ENCODE measurements around the gene ASCL5. TPM values are rescaled to one million over a fixed set of nuclear protein-coding genes. Genes with fewer than 3 reads are reported as not detected.

Gene ASCL5, protein sequence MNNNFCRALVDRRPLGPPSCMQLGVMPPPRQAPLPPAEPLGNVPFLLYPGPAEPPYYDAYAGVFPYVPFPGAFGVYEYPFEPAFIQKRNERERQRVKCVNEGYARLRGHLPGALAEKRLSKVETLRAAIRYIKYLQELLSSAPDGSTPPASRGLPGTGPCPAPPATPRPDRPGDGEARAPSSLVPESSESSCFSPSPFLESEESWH
- 0.04 and 0.05 TPM in 2 replicates for polyA plus RNA-seq (2013)

DNA sequence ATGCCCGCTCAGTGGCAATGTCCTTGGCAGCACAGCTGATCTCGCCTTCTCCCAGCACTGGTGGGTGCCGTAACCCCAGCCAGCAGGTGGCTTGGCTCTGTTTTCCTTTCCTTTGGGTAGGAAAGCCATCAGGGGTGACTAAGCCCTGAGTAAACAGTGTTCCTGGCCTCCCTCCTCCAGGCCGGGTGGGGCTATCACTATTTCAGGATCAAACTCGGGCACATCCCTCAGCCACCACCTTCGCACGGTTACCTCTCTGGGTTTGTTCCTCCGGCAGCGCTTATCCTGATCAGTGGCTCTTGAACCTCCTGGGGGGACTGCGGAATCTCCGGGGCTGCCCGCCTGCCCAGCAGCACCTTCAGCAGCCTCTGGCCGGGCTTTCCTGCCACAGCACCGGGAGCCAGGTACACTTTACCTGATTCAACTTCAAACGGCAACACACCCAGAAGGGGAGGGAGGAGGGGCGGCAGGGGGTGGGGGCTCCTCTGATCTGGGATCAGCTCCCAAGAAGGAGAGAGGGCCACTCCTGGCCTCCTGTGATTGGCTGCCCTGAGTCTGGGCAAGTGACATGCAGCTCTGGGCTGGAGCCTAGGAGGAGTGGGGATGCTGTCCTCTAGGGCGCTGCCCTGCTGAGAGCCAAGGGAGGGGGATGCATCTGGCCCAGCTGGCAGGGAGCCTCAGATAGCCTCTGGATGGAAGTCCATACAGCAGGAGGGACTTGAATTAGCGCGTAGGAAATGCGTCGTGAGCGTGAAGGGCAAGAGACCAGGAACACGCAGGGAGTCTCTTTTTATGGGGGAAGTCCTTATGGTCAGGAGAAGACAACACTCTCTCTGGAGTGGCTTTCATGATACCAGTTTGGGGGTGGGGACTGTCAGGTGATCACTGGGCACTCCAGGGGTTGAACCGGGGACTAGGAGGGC lies at the start of gene ASCL5:
TSS of gene ASCL5 (minus strand) at position 353 of the 923 bp plus-strand sequence. CDS start 11,812 bp downstream, outside the sequence.
- H3K36me3 ChIP-seq (ENCODE audit: control insufficient read depth in 1 of 2, insufficient read depth in 2 of 2, low read length in 2 of 2): no peaks in the 10 kb centered on the region
- no peak within 1 kb of the TSS for H3K23ac ChIP-seq (ENCODE audit: low read length)
- H3K9ac ChIP-seq (ENCODE audit: low read length): no peak within 1 kb of the TSS
- no CpG with 5 or more reads among the region's 24 CpGs for WGBS (ENCODE audit: extremely low coverage, insufficient coverage, insufficient read length)
- H3K4me3 ChIP-seq (ENCODE audit: low read depth, low read length): no peak within 1 kb of the TSS
- no peaks in the 10 kb centered on the region for H3K9me3 ChIP-seq (ENCODE audit: insufficient read depth, low read depth, low read length)
- DNase-seq: no peak
- H4K91ac ChIP-seq (ENCODE audit: low read depth, low read length): no peak within 1 kb of the TSS
- H2BK120ac ChIP-seq (ENCODE audit: insufficient read depth, low read length, poor library complexity): no peak within 1 kb of the TSS
- H3K79me1 ChIP-seq (ENCODE audit: low read length): no peaks in the 10 kb centered on the region
- H3K4me1 ChIP-seq (ENCODE audit: control insufficient read depth in 1 of 2, insufficient read depth in 2 of 2, low read length in 2 of 2): no peaks in the 10 kb centered on the region
- H3K79me2 ChIP-seq (ENCODE audit: control insufficient read depth, insufficient read depth, low read length, poor library complexity): no peaks in the 10 kb centered on the region
- no peak within 1 kb of the TSS for H2AK5ac ChIP-seq (ENCODE audit: low read length)
- H2AFZ ChIP-seq (ENCODE audit: insufficient read depth, low read length, poor library complexity): no peak within 1 kb of the TSS
- H2BK5ac ChIP-seq (ENCODE audit: low read depth, low read length, poor library complexity): no peak within 1 kb of the TSS
- no peaks in the 10 kb centered on the region for H3K27me3 ChIP-seq (ENCODE audit: insufficient read depth, low read length)
- no peak within 1 kb of the TSS for H3K14ac ChIP-seq (ENCODE audit: low read length)
- H4K8ac ChIP-seq (ENCODE audit: low read depth, low read length): no peak within 1 kb of the TSS
- H3K4ac ChIP-seq (ENCODE audit: low read depth, low read length): no peak within 1 kb of the TSS
- no peak within 1 kb of the TSS for H3K4me2 ChIP-seq (ENCODE audit: low read length)
- H4K12ac ChIP-seq (ENCODE audit: low read depth, low read length): no peak within 1 kb of the TSS
- H2BK12ac ChIP-seq (ENCODE audit: low read length): no peak within 1 kb of the TSS
- H3K18ac ChIP-seq (ENCODE audit: low read length): no peak within 1 kb of the TSS
- no peak within 1 kb of the TSS for H3K27ac ChIP-seq (ENCODE audit: low read depth, low read length)

DNA sequence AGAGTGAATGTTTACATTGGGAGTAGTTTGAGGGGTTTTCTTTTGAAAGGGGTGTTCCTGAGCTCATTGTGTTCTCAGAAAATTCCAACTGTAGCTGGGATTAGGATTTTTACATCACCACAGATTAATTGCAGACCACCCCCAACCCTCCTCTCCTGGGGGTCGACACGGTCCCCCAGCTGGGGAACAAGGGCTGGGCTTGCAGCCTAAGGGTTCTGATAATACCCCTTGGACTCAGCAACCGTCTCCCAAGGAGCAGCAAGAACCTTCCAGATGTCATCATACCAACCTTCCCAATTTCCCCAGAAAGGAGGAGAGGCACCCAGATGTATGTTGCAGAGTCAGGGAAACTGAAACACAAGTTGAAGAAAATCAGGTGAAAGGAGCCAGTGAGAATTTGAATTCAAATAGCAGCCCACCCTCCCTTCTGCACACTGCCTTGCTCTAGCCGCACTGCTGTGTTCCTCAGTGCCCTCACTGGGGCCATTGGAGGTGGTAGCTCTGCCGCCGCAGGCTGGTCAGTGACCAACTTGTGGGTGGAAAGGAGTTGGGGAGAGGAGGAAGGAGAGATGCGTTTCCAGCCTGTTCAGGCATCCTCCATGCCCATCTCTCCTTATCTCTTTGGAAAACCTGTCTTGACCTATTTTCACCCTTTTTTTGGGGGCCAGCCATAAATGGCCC lies 49.0 kb upstream of the ASCL5 start:
- Histone ChIP-seq H3K9me3 (ENCODE audit: insufficient read depth, low read depth, low read length) (peaks cover 5% of the 10 kb centered on the region), H3K4me2 (ENCODE audit: low read length) (no peak overlapping the region), H3K18ac (ENCODE audit: low read length) (no peak overlapping the region), H2BK5ac (ENCODE audit: low read depth, low read length, poor library complexity) (no peak overlapping the region), H4K91ac (ENCODE audit: low read depth, low read length) (no peak overlapping the region), H4K12ac (ENCODE audit: low read depth, low read length) (no peak overlapping the region), H2AK5ac (ENCODE audit: low read length) (no peak overlapping the region), H3K27me3 (ENCODE audit: insufficient read depth, low read length) (no peaks in the 10 kb centered on the region), H2AFZ (ENCODE audit: insufficient read depth, low read length, poor library complexity) (no peak overlapping the region), H4K8ac (ENCODE audit: low read depth, low read length) (no peak overlapping the region), H3K4ac (ENCODE audit: low read depth, low read length) (no peak overlapping the region), H3K23ac (ENCODE audit: low read length) (no peak overlapping the region), H3K14ac (ENCODE audit: low read length) (no peak overlapping the region), H3K36me3 (ENCODE audit: control insufficient read depth in 1 of 2, insufficient read depth in 2 of 2, low read length in 2 of 2) (no peaks in the 10 kb centered on the region), H3K4me3 (ENCODE audit: low read depth, low read length) (no peak overlapping the region), H2BK12ac (ENCODE audit: low read length) (no peak overlapping the region), H3K79me1 (ENCODE audit: low read length) (peaks cover 17% of the 10 kb centered on the region), H2BK120ac (ENCODE audit: insufficient read depth, low read length, poor library complexity) (no peak overlapping the region), H3K27ac (ENCODE audit: low read depth, low read length) (no peak overlapping the region), H3K4me1 (ENCODE audit: control insufficient read depth in 1 of 2, insufficient read depth in 2 of 2, low read length in 2 of 2) (peaks cover 11 to 17% of the 10 kb centered on the region in 2 experiments), H3K79me2 (ENCODE audit: control insufficient read depth, insufficient read depth, low read length, poor library complexity) (peaks cover 5% of the 10 kb centered on the region), H3K9ac (ENCODE audit: low read length) (no peak overlapping the region)
- no peak for DNase-seq
- WGBS (ENCODE audit: extremely low coverage, insufficient coverage, insufficient read length): no CpG with 5 or more reads among the region's 7 CpGs

DNA sequence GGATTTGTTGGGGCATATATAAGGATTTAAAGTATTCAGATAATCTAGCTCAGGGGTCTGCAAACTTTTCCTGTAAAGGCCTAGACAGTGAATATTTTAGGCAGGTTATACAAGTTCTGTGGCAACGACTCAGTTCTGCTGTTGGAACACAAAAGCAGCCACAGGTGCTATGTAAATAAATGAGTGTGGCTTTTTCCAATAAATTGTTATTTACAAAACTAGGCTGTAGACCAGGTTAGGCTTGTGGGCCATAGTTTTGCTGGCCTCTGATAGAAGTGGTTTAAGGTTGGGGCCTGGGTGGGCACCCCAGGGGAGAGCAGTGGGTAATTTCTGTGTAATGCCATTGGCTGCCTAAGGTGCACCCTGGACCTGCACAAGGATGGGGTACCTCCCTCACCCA lies 46.8 kb upstream of the ASCL5 start:
- H3K4ac ChIP-seq (ENCODE audit: low read depth, low read length): no peak overlapping the region
- H4K12ac ChIP-seq (ENCODE audit: low read depth, low read length): no peak overlapping the region
- no peak overlapping the region for H2AK5ac ChIP-seq (ENCODE audit: low read length)

DNA sequence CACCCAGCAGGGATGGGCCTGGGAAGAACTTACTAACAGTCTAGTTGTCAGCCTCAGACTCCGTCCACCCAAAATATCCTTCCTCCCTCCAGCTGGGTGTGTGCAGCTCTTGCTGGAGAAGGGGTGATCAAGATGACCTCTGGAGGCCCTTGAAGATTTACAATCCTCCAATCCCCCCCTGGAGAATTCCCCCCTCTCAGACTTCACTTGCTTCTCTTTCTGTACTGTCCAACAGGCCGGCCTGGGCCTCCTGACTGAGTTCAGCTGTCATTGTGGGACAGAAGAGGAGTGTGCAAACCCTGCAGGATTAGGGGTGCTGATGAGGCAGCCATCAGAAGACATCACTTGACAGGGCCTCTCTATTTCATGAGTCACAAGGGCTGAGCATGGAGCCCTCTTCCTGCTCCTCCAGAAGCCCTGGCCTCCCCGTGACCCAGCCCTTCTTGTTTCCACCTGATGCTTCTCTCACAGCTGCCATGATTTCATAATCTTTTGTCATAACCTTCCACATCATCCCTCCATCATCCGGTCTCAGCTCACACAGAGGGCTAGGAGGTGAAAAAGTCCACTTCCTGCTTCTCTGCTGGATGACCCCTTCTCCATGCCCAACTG lies 46.1 kb upstream of the ASCL5 start:
- Histone ChIP-seq H4K91ac (ENCODE audit: low read depth, low read length) (peak overlapping the region; percentile 56), H3K79me2 (ENCODE audit: control insufficient read depth, insufficient read depth, low read length, poor library complexity) (peaks cover 7% of the 10 kb centered on the region), H3K9me3 (ENCODE audit: insufficient read depth, low read depth, low read length) (no peaks in the 10 kb centered on the region), H3K4me1 (ENCODE audit: control insufficient read depth in 1 of 2, insufficient read depth in 2 of 2, low read length in 2 of 2) (peaks cover 17 to 26% of the 10 kb centered on the region in 2 experiments), H3K27me3 (ENCODE audit: insufficient read depth, low read length) (no peaks in the 10 kb centered on the region), H3K9ac (ENCODE audit: low read length) (no peak overlapping the region), H3K27ac (ENCODE audit: low read depth, low read length) (no peak overlapping the region), H2BK5ac (ENCODE audit: low read depth, low read length, poor library complexity) (peak overlapping the region; percentile 9), H4K12ac (ENCODE audit: low read depth, low read length) (no peak overlapping the region), H3K4me2 (ENCODE audit: low read length) (no peak overlapping the region), H3K79me1 (ENCODE audit: low read length) (peaks cover 28% of the 10 kb centered on the region), H3K23ac (ENCODE audit: low read length) (no peak overlapping the region), H2BK12ac (ENCODE audit: low read length) (peak overlapping the region; percentile 82), H3K36me3 (ENCODE audit: control insufficient read depth in 1 of 2, insufficient read depth in 2 of 2, low read length in 2 of 2) (no peaks in the 10 kb centered on the region), H3K14ac (ENCODE audit: low read length) (no peak overlapping the region), H3K4ac (ENCODE audit: low read depth, low read length) (no peak overlapping the region), H3K4me3 (ENCODE audit: low read depth, low read length) (no peak overlapping the region), H3K18ac (ENCODE audit: low read length) (no peak overlapping the region), H4K8ac (ENCODE audit: low read depth, low read length) (peak overlapping the region; percentile 5), H2AK5ac (ENCODE audit: low read length) (no peak overlapping the region), H2BK120ac (ENCODE audit: insufficient read depth, low read length, poor library complexity) (peak overlapping the region; percentile 66), H2AFZ (ENCODE audit: insufficient read depth, low read length, poor library complexity) (no peak overlapping the region)
- no peak for DNase-seq
- no CpG with 5 or more reads among the region's 4 CpGs for WGBS (ENCODE audit: extremely low coverage, insufficient coverage, insufficient read length)

More for the DNA sequence above, 46.8 kb upstream of the ASCL5 start:
- Histone ChIP-seq H3K9ac (ENCODE audit: low read length) (no peak overlapping the region), H3K18ac (ENCODE audit: low read length) (no peak overlapping the region), H3K79me2 (ENCODE audit: control insufficient read depth, insufficient read depth, low read length, poor library complexity) (peaks cover 7% of the 10 kb centered on the region), H2AFZ (ENCODE audit: insufficient read depth, low read length, poor library complexity) (no peak overlapping the region), H2BK120ac (ENCODE audit: insufficient read depth, low read length, poor library complexity) (no peak overlapping the region), H3K4me3 (ENCODE audit: low read depth, low read length) (peak overlapping the region; percentile 28), H3K27ac (ENCODE audit: low read depth, low read length) (no peak overlapping the region), H3K27me3 (ENCODE audit: insufficient read depth, low read length) (no peaks in the 10 kb centered on the region), H3K9me3 (ENCODE audit: insufficient read depth, low read depth, low read length) (no peaks in the 10 kb centered on the region), H4K91ac (ENCODE audit: low read depth, low read length) (no peak overlapping the region), H3K14ac (ENCODE audit: low read length) (no peak overlapping the region), H3K36me3 (ENCODE audit: control insufficient read depth in 1 of 2, insufficient read depth in 2 of 2, low read length in 2 of 2) (no peaks in the 10 kb centered on the region), H3K23ac (ENCODE audit: low read length) (no peak overlapping the region), H2BK12ac (ENCODE audit: low read length) (peak overlapping the region; percentile 62), H3K4me2 (ENCODE audit: low read length) (no peak overlapping the region), H3K4me1 (ENCODE audit: control insufficient read depth in 1 of 2, insufficient read depth in 2 of 2, low read length in 2 of 2) (peaks cover 17 to 26% of the 10 kb centered on the region in 2 experiments), H3K79me1 (ENCODE audit: low read length) (peaks cover 28% of the 10 kb centered on the region), H2BK5ac (ENCODE audit: low read depth, low read length, poor library complexity) (no peak overlapping the region), H4K8ac (ENCODE audit: low read depth, low read length) (no peak overlapping the region)
- DNase-seq: no peak
- no CpG with 5 or more reads among the region's 1 CpG for WGBS (ENCODE audit: extremely low coverage, insufficient coverage, insufficient read length)
